Jurkat, Clone E6-1 (cell line): Measurements from ENCODE around the gene NKAIN4.
"Not testable (repeated sequence)": the region's sequence is repeated elsewhere in the genome, so short reads cannot be mapped to it uniquely, and the experiment has no call there.

Experiments
- DNase-seq: peaks from one replicate; pipeline ENCODE4 v3.0.0-alpha.2; 2011; ENCODE audit warnings: low read depth, low spot score
- H3K4me3 ChIP-seq: 2 replicates; pipeline ENCODE4 v1.5.1; 2011; ENCODE audit warnings: mild to moderate bottlenecking, low read length, control low read depth, moderate library complexity

The NKAIN4 gene

DNA sequence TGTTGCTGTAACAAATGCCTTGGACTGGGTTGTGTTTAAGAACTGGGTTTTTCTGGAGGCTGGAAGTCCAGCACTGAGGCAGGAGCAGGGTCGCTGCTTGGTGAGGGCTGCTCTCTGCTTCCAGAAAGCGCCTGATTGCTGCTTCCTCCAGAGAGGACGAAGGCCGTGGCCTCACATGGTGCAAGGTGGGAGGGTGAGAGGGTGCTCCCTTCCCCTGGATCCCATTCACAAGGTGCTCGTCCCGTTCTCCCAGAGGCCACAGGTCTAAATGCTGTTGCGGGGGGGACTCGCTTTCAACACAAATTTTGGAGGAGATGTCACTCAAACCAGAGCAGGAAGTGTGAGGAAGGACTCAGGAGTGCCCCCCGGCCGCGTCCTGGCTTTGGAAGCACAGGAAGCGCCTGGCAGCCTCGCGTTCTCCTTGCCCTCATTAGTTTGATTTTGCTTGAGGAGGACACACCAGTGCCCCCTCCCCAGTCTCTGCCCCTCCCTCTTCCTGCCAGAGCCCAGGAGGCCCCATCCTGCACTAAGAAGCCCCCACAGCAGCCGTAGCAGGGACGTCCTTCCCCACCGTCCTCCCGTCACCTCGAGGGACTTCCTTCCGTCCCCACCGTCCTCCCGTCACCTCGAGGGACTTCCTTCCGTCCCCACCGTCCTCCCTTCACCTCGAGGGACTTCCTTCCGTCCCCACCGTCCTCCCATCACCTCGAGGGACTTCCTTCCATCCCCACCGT is 7.7 kb upstream of the NKAIN4 start:
- no peak for DNase-seq
- H3K4me3 ChIP-seq = no peak overlapping the region

DNA sequence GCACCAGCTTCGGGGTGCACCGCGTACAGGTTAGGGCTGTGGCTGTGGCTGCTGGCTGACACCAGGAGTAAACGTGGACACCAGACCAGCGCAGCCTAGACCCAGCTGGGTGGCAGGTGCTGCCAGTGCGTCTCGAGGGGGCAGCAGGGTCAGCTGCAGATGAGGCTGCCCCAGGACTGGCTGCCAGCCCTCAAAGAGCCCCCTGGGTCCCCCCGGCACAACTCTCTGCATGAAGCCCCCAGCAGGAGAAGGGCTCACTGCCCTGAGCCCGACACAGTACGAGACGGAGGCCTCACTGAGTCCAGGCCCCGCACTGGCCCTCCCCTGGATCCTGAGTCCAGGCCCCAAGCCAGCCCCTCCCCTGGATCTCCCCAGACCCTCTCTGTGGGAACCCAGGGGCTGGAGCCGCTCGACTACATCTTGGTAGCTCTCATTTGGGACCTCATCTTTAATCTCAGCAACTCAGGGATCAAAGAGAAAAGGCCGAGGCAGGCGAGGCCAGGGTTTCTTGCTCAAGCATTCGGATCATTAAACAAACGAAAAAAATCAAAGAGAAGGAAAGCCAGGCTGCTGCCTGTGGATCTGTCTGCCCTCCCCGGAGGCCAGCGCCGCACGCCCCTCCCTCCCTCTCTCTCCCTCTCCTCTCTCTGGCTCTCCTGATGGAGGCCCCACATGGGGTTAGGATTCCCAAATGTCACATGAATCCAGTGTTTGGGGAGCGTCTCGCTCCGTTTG is 7.0 kb upstream of the NKAIN4 start:
- no peak for DNase-seq

GRCh38 chr20:63260521-63260920 is 6.3 kb upstream of the NKAIN4 start:
- no peak for DNase-seq
- no peak overlapping the region for H3K4me3 ChIP-seq

More for the DNA sequence above, 7.0 kb upstream of the NKAIN4 start:
- no peak overlapping the region for H3K4me3 ChIP-seq

DNA sequence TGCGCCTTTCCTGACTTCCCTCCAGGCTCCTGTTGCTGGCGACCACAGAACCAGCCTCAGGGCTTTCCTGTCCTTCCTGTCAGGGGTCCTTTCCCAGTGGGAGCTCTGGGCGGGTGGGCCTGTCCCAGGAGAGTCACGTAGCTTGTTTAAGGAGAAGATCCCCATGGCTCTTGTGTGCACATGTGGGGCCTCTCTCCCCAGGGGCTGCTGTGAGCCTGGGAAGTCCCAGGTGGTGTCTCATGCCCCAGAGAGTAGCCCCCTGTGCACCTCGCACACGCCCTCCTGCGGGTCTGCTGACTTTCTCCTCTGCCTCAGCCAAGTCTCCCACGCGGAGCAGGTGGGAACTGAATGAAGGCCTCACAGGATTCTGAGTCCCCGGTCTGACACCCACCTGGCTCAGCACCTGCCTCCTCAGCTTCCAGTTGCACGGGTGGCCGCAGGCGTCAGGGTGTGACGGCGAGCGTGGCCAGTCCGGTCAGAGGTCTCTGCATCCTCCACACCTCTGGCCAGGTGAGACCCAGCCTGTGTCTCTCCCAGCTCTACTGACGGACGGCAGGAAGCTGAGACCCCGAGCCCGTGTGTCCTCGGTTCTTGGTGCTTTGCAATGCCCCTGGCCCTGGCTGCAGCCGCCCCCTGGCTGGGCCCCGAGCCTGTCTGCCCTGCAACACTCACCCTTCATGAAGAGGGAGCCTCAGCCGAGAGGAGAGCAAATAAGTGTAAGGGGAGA is 5.6 kb upstream of the NKAIN4 start:
- DNase-seq = no peak

GRCh38 chr20:63258781-63259180 is 4.5 kb upstream of the NKAIN4 start:
- H3K4me3 ChIP-seq = no peak overlapping the region
- no peak for DNase-seq

More for the DNA sequence above, 5.6 kb upstream of the NKAIN4 start:
- H3K4me3 ChIP-seq = no peak overlapping the region

DNA sequence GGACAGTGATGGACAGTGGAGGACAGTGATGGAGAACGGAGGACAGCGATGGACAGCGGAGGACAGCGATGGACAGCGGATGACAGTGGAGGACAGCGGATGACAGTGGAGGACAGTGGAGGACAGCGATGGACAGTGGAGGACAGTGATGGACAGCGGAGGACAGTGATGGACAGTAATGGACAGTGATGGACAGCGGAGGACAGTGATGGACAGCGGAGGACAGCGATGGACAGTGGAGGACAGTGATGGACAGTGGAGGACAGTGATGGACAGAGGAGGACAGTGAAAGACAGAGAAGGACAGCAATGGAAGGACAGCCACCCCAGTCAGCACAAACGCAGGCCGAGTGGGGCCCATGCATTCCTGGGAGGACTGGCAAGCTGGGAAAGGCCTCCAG is 3.4 kb upstream of the NKAIN4 start:
- DNase-seq = no peak
- H3K4me3 ChIP-seq = no peak overlapping the region

DNA sequence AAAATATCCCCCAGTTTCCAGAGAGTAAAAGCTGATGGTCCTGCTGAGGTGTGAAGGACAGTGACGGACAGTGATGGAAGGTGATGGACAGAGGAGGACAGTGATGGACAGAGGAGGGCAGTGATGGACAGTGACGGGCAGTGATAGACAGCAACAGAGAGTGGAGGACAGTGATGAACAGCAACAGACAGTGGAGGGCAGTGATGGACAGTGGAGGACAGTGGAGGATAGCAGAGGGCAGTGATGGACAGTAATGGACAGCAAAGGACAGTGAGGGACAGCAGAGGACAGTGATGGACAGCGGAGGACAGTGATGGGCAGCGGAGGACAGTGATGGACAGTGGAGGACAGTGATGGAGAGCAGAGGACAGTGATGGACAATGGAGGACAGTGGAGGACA is 2.7 kb upstream of the NKAIN4 start:
- no peak overlapping the region for H3K4me3 ChIP-seq
- no peak for DNase-seq

DNA sequence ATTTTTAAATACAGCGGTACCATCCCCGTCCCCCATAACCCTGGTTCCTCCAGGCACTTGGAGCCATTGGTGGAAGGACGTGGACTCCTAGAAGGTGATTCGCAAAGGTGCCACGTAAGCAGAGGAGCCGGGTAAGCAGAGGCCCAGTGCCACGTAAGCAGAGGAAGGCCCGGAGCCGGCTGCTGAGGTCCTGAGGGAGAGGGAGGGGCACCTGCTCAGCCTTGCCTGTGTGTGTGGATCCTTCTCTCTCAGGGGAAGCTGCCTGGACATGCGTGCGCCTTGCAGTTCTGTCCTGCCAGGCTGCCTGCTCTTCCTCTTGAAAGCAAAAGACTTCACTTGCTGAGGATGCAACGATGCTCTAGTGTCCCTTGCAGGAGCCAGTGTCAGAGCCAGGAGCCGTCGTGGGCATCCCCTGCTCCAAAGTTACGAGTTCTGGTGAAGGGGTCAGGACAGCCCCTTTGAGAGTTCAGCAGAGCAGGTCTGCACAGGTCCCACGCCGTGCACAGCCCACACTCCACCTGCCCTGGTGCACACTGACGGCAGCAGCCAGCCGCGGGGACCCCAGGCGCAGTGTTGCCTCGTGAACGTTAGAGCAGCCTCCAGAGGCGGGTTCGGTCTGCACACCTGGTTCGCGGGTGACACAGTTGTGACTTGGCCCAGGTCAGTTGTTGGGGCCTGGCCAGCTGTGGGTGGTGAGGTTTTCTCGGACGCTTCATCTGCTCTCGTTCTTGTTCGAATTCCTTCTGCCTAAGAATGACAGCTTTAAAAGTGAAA is 1.9 kb upstream of the NKAIN4 start:
- no peak for DNase-seq
- no peak overlapping the region for H3K4me3 ChIP-seq

DNA sequence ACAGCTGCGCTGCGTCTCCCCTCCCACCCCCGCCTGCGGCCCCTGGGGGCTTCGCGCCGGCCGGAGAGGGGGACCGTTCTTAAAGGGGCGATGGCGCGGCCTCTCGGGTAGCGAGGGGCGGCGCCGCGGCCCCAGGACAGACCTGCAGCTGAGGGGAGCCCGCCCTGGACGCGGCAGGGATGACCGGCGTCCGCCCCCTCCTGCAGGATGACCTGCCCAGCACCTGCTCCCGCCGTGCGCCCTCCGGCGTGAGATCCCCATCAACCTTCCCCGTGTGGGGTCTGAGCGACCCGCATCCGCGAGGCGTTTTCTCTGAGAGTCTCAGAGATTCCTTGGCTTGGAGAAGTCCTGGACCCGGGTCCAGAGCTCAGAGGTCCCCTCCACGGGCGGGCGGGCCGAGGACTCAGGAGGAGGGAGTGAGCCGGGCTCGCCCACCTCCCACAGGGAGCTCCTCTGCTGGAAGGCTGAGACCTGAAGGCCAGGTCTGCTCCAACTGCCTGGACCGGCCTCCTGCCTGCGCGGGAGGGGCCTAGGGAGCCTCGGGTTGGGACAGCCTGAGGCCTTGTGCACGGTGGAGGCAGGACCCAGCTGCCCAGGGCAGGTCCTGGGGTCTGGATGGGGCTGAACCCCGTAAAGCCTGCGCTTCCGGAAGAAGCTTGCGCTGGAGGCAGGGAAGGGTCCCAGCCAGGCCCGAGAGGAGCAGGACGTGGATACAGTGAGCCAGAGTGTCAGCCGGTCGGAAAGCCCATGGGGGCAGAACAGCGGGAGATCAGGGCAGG is 532 bp upstream of the NKAIN4 start:
- no peak for DNase-seq
- H3K4me3 ChIP-seq = no peak overlapping the region

DNA sequence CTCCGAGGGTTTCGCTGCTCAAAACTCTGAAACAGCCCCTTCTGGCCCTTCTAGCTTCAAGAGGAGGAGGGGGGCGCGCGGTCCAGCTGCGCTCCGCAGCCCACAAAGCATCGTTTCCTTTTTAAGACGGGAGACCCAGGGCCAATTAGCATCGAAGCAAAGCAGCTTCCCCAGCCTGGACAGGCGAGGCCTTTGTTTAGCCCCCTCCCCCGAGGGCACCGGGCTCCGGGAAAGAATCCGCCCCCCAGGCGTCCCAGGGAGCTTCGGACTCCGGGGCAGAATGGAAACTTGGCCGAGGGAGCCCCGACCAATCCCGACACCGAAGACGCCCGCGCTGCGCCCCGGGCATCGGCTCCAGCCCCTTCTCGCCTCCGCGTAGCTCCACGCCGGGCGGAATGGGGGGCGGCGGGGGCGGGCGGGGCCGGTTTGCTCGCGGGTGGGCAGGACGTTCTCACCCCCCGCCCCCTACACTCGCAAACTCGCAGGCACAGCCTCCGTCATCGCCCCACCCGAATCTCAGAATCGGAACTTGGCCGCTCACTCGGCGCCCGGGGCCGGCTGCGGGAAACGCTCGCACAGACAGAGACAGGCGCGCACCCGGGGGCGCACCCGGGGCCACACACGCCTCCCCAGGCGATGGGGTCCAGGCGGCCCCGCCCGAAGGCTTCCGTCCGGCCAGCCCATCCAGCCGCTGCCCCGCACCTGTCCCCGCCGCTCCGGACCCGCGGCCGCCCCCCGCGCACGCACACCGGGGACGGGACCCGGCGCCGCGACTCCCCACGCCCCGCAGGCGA is 628 bp downstream of the NKAIN4 start:
- H3K4me3 ChIP-seq = no peak overlapping the region
- DNase-seq = no peak

- DNase-seq = no peak
- no peak overlapping the region for H3K4me3 ChIP-seq
These were observed 1.2 kb downstream of the NKAIN4 start for GRCh38 chr20:63253065-63253437.

DNA sequence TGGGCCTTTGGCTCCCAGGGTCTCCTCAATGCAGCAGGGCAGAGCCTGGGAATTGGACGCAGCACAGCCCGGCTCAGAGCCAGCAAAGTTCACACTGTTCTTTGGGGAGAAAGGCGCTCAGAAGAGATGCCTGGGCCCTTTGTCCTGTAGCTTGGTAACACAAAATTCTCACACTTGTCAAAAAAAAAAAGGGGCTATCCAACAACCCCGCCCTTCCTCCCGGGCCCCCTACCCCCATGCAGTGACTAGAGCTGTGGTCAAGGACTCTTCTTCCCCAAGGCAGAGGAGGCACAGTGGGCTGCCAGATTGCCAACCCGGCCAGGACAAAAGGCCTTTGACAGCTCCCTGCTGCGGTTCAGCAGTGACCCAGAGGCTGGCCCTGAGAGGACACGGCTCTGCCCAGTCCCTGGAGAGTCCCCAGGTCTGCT is 2.0 kb downstream of the NKAIN4 start:
- DNase-seq = no peak

GRCh38 chr20:63251350-63251749 is 2.9 kb downstream of the NKAIN4 start:
- not testable (repeated sequence) for DNase-seq

More for the DNA sequence above, 2.0 kb downstream of the NKAIN4 start:
- H3K4me3 ChIP-seq = no peak overlapping the region

GRCh38 chr20:63249891-63250290 is 4.4 kb downstream of the NKAIN4 start:
- no peak overlapping the region for H3K4me3 ChIP-seq

More at GRCh38 chr20:63251350-63251749, 2.9 kb downstream of the NKAIN4 start:
- H3K4me3 ChIP-seq = not testable (repeated sequence)

DNA sequence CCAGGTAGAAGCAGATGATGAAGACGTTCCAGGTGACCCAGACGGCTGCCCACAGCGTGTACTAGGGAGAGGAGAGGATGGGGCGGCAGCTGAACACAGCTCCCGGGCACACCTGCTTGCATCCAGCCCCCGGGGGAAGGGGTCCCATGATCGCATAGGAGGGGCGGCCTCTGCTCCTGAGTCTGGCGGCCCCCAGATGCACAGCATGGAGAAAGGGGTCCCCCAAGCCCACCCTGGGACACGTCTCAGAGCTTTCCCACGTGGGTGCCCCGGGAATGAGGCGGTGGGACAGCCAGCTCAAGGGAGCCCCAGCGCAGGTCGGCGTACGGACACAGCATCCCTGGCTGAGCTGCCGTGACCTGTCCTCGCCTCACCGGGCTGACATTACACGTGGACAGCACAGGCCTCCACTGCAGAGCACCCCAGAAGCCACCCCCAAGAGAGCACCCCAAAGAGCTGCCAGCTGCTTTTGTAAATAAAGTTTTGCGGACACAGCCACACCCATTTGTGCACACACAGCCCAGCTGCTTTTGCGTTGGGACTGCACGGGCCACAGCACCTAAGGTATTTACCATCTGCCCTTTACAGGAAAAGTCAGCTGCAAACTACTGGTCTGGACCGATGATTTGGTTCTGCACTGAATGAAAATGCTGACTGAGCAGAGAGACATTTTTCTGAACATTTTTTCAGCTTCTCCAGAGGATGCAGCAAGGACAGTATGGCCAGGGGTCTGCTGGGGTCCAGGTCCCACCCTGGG is 5.2 kb downstream of the NKAIN4 start:
- no peak overlapping the region for H3K4me3 ChIP-seq
- DNase-seq = no peak

More at GRCh38 chr20:63249891-63250290, 4.4 kb downstream of the NKAIN4 start:
- DNase-seq = no peak

GRCh38 chr20:63247671-63248228 is 6.5 kb downstream of the NKAIN4 start:
- no peak overlapping the region for H3K4me3 ChIP-seq
- no peak for DNase-seq
